Muscle of leg (tissue), 11 donors: Measurements from ENCODE around the gene CSDE1. TPM values are rescaled to one million over a fixed set of nuclear protein-coding genes. Genes with fewer than 3 reads are reported as not detected.

Experiments
- DNase-seq: peaks from one replicate; pipeline ENCODE4 v3.0.0; 2013
- H3K27ac ChIP-seq: one replicate; pipeline ENCODE4 v1.5.1; 2013; ENCODE audit warnings: mild to moderate bottlenecking, low read length, control low read depth
- H3K27me3 ChIP-seq: one replicate; pipeline ENCODE4 v1.6.1; 2013; ENCODE audit warnings: low read length; ENCODE audit not compliant: control insufficient read depth, insufficient read depth
- H3K36me3 ChIP-seq: one replicate; pipeline ENCODE4 v1.6.1; 2013; ENCODE audit warnings: low read length; ENCODE audit not compliant: control insufficient read depth, insufficient read depth
- H3K4me1 ChIP-seq: one replicate; pipeline ENCODE4 v1.6.1; 2013; ENCODE audit warnings: low read length; ENCODE audit not compliant: control insufficient read depth, insufficient read depth
- H3K4me3 ChIP-seq: one replicate; pipeline ENCODE4 v1.5.1; 2013; ENCODE audit warnings: low read length, control low read depth
- H3K9me3 ChIP-seq: replicated peaks from 2 replicates; pipeline ENCODE4 v1.6.1; 2013; ENCODE audit warnings: low read depth, low read length; ENCODE audit not compliant: control insufficient read depth
- WGBS: methylation state at CpG from one replicate; pipeline ENCODE4 v1.1.5; 2013; ENCODE audit warnings: missing lambda C conversion rate; ENCODE audit not compliant: insufficient coverage; 5-methylcytosine and 5-hydroxymethylcytosine counted together
- polyA plus RNA-seq, 8 donors: library from polyadenylated mRNA; unstranded; fragments of 120-200 nt; gene quantifications; one replicate each; pipeline versions ENCODE4 v1.2.1 to v1.2.3, GENCODE V29; 2013; ENCODE audit warnings: inconsistent platforms in 1 of 8, low replicate concordance in 1 of 8; ENCODE audit not compliant: insufficient read length in 8 of 8, insufficient read depth in 1 of 8
- total RNA-seq: library from RNA; stranded (reverse); fragments of 120-200 nt; gene quantifications from one replicate; pipeline ENCODE4 v1.2.4, GENCODE V29; 2013

Gene CSDE1
- total and polyA plus RNA-seq, 9 donors, result 328 to 448 (median 393) TPM

DNA sequence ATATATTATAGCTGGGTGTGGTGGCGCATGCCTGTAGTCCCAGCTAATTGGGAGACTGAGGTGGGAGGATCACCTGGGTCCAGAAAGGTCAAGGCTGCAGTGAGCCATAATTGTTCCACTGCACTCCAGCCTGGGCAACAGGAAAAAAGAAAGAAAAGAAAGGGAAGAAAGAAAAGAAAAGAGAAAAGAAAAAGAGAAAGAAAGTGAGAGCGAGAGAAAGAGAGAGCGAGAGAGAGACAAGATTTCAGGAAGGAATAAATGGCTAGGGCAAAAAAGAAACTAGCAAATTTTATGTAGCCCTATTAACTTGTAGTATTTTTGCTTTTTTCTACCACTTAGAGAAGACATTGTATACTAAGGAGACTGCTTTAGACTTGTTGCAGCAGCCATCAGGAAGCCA lies 47.4 kb downstream of the CSDE1 start:
- Histone ChIP-seq H3K27ac (no peak overlapping the region), H3K4me3 (no peak overlapping the region), H3K36me3 (peaks cover 50% of the 10 kb centered on the region), H3K27me3 (no peaks in the 10 kb centered on the region), H3K9me3 (no peaks in the 10 kb centered on the region), H3K4me1 (no peaks in the 10 kb centered on the region)
- no CpG with 5 or more reads among the region's 3 CpGs for WGBS
- no peak for DNase-seq

DNA sequence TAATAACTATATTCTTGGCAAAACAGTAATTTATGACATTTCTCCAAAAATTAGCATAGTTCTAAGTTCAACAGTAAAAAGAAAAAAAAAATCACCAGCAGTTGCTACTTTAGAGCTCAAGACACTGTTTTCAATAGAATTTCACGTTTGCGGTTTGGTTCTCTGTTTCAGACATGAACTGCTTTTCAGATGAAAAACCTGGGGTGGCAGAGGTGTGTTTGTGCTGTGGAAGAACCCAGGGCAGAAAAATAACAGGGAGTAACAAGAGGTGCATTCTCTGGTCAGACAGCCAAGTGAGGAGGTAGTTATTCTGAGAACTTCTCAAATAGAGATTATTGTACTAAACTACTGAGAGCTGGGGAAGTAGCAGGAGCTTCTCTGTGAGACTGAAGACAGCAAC lies 50.2 kb downstream of the CSDE1 start:
- no peaks in the 10 kb centered on the region for H3K4me1 ChIP-seq
- no peak overlapping the region for H3K4me3 ChIP-seq
- no peaks in the 10 kb centered on the region for H3K27me3 ChIP-seq
- DNase-seq, result no peak
- H3K36me3 ChIP-seq, result peaks cover 40% of the 10 kb centered on the region
- H3K9me3 ChIP-seq, result no peaks in the 10 kb centered on the region
- 100% methylated on average over 2 of the region's 2 CpGs for WGBS
- H3K27ac ChIP-seq, result no peak overlapping the region

DNA sequence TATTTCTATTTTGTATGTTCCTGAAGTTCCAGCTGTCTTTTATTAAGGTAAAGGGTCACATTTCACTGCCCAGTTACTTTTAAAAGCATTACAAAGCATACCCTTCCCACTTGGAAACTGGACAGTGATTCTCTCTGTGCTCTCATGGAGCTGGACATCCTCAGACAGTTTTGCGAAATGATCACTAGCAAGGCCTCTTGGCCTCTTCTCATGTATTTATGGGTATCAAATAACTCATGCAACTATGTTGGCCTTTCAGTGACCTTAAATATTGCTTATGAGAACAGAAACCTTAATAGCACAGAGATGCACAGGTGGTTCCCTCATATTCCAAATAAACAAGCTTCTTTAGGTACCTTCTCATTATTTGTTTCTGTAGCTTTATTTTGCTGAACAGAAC lies 54.5 kb downstream of the CSDE1 start:
- no CpG with 5 or more reads among the region's 1 CpG for WGBS
- Histone ChIP-seq H3K4me3 (no peak overlapping the region), H3K27me3 (no peaks in the 10 kb centered on the region), H3K4me1 (peaks cover 2% of the 10 kb centered on the region), H3K27ac (peak overlapping the region; percentile 67), H3K36me3 (peaks cover 10% of the 10 kb centered on the region), H3K9me3 (no peaks in the 10 kb centered on the region)
- peak; percentile 56 for DNase-seq

DNA sequence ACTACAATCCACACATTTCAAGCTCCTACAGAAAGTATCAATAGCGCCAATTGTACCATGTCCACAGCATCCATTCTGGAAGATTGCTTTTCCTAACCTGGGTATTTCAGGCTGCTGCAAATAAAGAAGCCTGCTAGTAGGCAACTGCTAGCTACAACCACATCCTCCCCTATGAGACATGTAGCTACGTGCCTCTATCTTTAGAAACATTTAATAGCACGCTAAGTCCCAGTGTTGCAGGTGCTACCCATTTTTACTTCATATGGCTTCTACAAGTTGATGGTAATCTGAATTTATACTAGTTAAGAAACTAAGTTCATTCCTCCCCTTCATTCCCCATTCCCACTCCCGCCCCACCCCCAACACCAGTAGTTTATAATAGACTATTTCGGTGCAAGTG lies 55.0 kb downstream of the CSDE1 start:
- WGBS, result 88% methylated on average over 1 of the region's 5 CpGs
- Histone ChIP-seq H3K27me3 (no peaks in the 10 kb centered on the region), H3K9me3 (no peaks in the 10 kb centered on the region), H3K27ac (peak overlapping the region; percentile 67), H3K4me3 (no peak overlapping the region), H3K36me3 (peaks cover 8% of the 10 kb centered on the region), H3K4me1 (peaks cover 2% of the 10 kb centered on the region)
- peak; percentile 24 for DNase-seq

DNA sequence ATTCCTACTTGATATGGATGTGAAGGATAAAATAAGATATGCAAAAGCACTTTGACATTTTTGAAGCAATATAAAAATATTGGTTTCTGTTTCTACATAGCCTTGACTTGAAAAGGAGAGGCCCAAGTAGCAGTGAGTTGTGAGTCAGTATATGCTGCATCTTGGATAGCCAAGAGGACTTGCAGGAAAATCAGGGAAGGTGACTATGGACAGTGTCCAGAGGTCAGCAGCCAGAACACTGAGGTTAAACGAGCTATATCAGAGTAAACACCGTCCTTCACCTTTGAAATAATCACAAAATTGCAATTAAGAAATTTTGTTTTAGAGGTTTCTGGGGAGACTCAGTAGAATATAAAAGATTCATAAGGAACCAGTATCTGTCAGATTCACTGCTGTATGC lies 55.9 kb downstream of the CSDE1 start:
- Histone ChIP-seq H3K4me1 (peaks cover 2% of the 10 kb centered on the region), H3K27me3 (no peaks in the 10 kb centered on the region), H3K9me3 (no peaks in the 10 kb centered on the region), H3K36me3 (peaks cover 3% of the 10 kb centered on the region), H3K4me3 (no peak overlapping the region), H3K27ac (peak overlapping the region; percentile 67)
- WGBS, result no CpG with 5 or more reads among the region's 2 CpGs
- DNase-seq, result no peak

DNA sequence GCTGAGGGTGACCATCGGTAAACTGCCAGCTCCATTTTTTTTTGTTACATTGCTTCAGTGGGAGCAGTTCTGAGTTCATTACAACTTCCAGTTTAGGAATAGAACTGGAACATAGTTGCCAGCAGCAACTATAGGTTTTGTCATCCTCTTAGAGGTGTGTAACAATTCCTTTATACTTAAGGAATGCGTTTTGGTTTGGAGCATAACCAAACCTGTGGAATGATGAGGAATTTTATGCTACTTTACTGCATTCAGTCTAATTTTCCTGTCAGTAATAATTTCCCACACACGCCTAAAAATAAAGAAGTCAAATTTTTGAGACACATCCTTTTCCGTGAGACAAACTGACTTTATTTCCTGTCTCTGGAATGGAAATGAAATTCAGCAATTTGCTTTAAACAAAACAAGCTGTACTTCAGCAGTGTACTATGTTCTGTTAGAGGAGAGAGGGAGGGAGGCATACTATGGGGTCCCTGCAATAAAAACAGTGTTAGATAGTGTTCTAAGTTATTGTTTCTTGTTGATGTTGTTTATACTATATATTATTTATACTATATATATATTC lies 57.7 kb downstream of the CSDE1 start:
- WGBS, result no CpG with 5 or more reads among the region's 4 CpGs
- H3K36me3 ChIP-seq, result no peaks in the 10 kb centered on the region
- peaks cover 2% of the 10 kb centered on the region for H3K4me1 ChIP-seq
- no peaks in the 10 kb centered on the region for H3K27me3 ChIP-seq
- H3K9me3 ChIP-seq, result no peaks in the 10 kb centered on the region
- peak; percentile 46 for DNase-seq
- H3K4me3 ChIP-seq, result no peak overlapping the region
- H3K27ac ChIP-seq, result no peak overlapping the region

DNA sequence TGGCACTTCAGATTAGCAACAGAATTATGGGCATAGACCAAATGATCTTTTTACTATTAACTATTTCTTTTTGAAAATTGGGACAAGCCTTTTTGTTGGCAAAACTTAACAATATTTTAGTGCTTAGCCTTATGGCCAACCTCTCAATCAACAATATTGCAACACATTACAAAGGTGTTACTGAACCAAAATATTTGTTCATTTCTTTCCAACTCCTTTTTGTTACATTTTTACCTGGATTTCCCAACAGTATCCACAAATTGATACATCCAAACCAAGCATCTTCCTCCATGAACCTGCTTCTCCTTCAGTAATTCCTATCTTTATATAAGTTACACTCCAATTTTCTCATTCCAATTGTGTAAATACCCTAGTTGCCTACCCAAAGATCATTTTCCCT lies 61.0 kb downstream of the CSDE1 start:
- no peak for DNase-seq
- Histone ChIP-seq H3K4me1 (peaks cover under 1% of the 10 kb centered on the region), H3K27me3 (no peaks in the 10 kb centered on the region), H3K9me3 (no peaks in the 10 kb centered on the region), H3K36me3 (no peaks in the 10 kb centered on the region), H3K4me3 (no peak overlapping the region), H3K27ac (no peak overlapping the region)

DNA sequence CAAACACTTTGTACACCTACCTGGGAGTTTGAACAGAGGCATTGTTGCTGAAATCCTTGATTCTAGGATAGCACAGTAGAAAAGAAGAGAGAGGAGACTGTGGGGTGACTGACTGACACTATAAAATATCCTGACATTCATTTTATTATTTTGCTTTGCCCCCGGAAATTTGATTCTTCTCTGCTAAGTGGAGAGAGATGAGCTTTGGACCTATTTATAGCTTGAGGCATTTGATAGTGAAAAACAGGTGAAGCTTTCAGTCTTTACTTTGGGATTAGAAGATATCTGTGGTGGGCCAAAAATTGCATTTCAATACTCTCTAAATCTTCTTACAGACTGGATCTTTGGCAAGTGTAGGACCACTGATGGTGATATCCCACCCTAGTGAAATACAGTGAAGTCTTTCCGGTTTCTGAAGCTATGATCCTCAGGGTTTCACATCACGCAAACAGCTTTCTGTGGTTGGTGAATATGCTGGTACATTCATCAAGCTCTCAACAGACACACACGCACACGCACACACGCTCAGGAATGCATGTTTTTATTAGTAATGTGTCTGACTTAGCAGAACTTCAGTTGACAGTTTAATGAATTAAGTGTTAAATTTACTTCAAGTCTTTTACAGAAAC lies 62.2 kb downstream of the CSDE1 start, which contains the start of gene AMPD1:
TSS of gene AMPD1 (minus strand) at position 117 of the 629 bp plus-strand sequence. CDS start at position 42, 75 bp downstream.
- peak within 1 kb of the TSS; percentile 82 for H3K27ac ChIP-seq
- DNase-seq, result peak; percentile 22
- WGBS, result no CpG with 5 or more reads among the region's 6 CpGs
- no peaks in the 10 kb centered on the region for H3K36me3 ChIP-seq
- no peaks in the 10 kb centered on the region for H3K27me3 ChIP-seq
- no peaks in the 10 kb centered on the region for H3K4me1 ChIP-seq
- no peaks in the 10 kb centered on the region for H3K9me3 ChIP-seq
- peak within 1 kb of the TSS; percentile 24 for H3K4me3 ChIP-seq

DNA sequence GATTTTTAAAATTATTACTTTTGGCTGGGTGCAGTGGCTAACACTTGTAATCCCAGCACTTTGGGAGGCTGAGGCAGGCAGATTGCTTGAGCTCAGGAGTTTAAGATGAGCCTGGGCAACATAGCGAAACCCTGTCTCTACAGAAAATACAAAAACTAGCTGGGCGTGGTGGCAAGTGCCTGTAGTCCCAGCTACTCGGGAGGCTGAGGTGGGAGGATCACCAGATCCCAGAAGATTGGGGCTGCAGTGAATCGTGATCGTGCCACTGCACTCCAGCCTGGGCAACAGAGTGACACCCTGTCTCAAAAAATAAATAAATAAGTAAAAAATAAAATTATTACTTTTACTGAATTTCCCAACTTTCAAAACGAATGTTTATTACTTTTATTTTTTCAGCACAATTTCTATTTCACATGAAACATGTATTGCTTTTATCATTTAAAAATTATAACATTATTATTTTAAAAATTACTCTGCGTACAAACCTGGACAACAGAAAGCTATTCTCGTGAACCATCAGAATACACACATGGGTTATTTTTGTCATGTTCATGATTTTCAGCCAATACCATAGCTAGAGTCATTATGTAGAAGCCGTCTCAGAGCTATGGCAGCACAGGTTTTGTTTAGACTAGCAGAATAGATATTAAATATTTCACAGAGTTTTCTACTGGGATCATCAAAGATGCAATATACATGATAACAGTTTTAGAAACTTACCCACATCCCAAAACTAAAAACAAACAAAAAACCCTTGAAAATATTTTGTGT lies 63.1 kb downstream of the CSDE1 start:
- Histone ChIP-seq H3K4me3 (peak overlapping the region; percentile 24), H3K36me3 (no peaks in the 10 kb centered on the region), H3K9me3 (no peaks in the 10 kb centered on the region), H3K27ac (peak overlapping the region; percentile 11), H3K4me1 (no peaks in the 10 kb centered on the region), H3K27me3 (no peaks in the 10 kb centered on the region)
- no peak for DNase-seq
- 73% methylated on average over 3 of the region's 9 CpGs for WGBS

DNA sequence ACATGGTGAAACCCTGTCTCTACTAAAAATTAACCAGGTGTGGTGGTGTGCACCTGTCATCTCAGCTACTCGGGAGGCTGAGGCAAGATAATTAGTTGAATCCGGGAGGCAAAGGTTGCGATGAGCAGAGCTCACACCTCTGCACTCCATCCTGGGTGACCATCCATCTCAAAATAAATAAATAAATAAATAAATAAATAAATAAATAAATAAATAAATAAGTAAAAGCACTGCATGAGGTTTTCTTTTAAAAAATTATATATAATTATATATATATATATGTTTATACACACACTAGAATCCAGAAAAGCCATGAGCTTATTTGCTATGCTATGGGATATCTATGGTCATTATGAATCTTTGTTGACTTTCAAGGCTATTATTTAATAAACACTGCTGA lies 64.8 kb downstream of the CSDE1 start:
- no peaks in the 10 kb centered on the region for H3K4me1 ChIP-seq
- no peak for DNase-seq
- no peaks in the 10 kb centered on the region for H3K36me3 ChIP-seq
- no peaks in the 10 kb centered on the region for H3K9me3 ChIP-seq
- WGBS, result no CpG with 5 or more reads among the region's 3 CpGs
- no peaks in the 10 kb centered on the region for H3K27me3 ChIP-seq
- no peak overlapping the region for H3K4me3 ChIP-seq
- no peak overlapping the region for H3K27ac ChIP-seq
